GM18867 (cell line): ENCODE results near the gene ANKRD6.

ENCODE experiments used
- ATAC-seq: cut with Tn5 transposase; IDR thresholded peaks from one replicate; pipeline ENCODE4 v1.9.1; 2021; ENCODE audit warnings: mild to moderate bottlenecking, moderate library complexity; ENCODE audit not compliant: unreplicated experiment

The ANKRD6 gene

DNA sequence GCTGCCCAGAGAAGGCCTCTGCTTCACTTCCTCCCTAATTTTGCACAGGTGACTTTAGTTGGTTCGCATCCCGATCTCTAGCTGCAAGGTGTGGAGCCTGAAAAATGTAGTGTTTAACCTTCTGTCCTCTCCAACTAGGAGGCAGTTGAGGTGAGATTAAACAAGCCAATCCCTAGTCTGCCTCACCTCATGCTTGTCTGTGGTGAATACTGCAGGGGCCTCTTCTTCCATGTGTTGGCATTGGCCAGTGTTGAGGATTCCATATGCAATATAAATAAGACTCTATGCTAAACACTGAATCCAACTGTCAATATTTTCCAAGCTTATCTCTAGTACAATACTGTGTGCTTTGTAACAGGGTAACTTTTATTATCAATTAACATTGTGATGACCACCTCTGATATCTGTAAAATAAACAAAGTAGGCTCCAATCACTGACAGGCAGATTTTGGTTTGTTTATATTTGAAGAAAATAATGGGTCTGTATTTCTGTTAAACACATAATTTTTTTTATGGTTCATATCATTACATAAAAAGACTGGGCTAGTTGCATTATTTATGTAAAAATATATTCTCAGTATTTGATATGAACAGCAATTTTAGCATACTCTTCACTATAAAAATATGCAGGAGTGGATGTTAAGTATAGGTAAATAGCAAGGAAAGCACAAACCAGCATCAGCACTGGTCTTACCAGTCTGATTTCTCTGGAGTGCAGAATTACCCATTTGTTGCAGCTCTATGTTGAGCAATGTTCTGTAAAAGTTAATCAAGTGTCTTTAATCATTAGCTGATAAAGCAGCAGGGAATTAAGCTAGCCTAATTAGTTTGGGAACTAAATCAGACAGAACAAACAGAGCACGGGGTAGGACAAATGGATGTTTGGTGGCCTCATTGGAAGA, 74.0 kb downstream of the ANKRD6 start:
- no peak for ATAC-seq

DNA sequence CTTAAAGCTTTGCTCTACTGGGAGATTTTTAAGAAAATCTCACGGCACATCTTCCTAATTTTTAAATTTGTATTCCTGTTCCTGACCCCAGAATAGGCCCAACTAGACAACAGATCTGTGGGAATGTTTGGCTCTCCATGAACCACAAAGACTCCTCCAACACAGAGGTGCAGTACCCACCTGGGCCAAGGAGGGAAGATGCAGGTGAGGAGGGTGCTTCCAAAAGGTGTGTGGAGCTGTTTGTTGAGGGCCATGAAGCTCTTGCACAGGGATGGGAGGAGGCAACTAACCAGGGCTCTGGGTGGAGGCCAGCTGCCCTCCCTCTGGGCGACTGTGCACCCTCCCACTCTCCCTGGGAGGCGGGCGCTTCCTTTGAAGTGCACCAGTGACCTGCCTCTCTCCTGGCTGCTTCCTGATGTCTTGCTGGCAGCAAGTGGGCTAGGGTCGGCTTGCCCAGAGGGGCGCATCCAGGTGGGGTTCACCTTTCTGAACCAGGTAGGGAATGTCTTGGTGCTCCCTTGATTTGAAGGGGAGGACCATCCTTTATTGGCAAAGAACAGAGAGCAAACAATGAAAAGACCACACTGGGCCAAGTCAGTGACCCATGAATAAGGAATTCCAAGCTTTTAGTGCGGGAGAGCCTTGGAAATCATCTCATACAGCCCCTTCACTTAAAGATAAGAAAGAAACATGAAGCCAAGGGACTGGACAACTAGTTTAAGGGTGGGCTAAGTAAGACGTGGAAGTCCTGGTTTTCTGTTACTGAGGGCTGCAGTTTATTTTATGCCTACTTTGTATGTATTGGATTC, 76.0 kb downstream of the ANKRD6 start:
- ATAC-seq: no peak

DNA sequence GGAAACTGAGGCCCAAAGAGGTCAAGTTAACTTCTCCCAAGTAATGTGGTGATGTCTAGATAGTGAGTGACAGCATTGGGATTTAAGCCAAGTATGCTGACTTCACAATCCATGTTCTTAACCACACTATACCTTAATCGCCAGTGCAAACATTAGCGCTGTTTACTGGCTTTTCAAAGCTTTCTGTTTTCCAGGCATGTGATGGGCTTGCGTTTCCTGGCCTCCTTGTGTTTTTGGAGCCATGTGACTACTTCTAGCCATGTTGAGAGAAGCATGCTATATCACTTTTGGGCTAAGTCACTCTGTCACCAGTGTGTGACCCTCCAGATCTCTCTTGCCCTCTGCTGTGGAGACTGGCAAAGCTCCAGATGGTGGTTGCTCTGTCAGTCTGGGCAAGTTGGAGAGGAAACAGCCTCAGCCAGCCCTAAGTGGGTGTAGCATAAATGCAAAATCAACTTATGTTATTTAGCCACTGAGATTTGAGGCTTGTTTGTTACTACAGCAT, 76.9 kb downstream of the ANKRD6 start:
- no peak for ATAC-seq

GRCh38 chr6:89510393-89510792, 77.4 kb downstream of the ANKRD6 start:
- no peak for ATAC-seq

DNA sequence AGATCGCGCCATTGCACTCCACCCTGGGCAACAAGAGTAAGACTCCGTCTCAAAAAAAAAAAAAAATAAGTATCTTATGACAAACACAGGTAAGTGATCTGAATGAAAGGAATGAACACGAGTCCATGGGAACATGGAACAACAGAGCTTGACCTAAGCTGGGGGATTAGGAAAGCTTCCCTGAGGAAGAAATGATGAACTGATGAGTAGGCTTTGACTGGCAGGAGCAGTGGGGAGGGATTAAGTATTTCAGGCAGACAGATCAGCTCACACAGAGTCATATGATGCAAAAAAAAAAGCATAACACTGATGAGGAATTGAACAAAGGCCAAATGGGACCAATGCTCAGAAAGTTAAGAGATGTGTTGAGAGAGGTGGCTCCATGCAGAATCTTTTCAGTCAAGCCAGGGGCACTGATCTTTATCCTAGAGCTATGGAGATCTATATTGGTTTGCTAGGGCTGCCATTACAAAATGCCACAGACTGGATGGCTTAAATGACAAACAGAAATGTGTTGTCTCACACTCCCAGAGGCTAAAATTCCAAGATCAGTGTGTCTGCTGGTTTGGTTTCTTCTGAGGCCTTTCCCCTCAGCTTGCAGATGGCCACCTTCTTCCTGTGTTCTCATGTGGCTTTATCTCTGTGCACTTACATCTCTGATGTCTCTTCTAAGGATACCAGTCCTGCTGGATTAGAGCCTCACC, 85.6 kb downstream of the ANKRD6 start:
- no peak for ATAC-seq

DNA sequence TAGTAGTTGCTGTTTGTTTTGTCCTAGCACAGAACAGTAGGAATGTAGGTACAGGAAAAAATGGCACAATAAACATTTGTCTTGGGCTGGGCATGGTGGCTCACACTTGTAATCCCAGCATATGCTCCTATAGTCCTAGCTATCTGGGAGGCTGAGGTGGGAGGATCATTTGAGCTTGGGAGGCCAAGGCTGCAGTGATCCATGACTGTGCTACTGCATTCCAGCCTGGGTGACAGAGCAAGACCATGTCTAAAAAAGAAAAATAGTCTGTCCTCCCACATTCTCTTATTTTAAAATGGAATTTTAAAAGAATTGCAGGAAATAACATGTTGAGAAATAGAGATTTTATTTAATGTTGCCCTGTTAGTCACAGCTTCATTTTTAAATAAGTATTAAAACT, 87.8 kb downstream of the ANKRD6 start:
- no peak for ATAC-seq

GRCh38 chr6:89522778-89523177, 89.8 kb downstream of the ANKRD6 start:
- ATAC-seq: no peak

DNA sequence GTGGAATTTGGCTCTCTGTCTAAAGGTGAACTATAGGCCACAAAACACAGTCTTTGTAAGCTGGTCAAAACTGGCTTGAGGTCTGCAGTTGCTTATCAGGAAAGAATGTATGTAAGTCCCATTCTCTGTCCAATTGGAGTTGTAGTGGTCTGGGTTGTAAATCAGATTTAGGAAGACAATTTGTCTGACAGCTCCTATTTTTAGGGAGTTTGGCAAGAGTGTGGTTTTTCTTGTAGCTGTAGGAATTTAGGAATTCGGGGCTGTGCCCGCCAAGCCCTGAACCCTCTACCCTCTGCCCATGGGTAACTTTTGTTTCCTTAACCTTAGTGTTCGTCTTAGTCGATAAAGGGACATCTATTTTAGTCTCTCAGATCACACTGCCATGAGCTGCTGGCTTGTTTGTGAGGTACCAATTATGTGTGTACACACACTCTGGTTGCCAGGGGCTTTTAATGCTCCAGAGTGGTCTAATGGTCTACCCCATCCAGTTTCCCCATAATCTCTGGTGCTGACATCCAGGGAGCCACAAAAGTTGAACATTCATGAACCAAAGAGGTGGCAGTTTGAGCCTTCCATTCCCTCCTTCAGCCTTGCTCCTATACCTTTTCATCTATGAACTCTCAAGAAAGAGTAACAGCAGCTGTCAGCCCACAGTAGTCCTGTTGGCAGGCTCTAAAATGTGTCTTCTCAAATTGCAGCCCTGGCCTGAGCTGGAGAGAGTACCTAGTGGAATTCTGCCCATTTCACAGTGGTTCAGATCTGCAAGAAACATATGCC, 93.0 kb downstream of the ANKRD6 start:
- no peak for ATAC-seq

- ATAC-seq: no peak
These were observed 93.6 kb downstream of the ANKRD6 start for GRCh38 chr6:89526563-89526869.

DNA sequence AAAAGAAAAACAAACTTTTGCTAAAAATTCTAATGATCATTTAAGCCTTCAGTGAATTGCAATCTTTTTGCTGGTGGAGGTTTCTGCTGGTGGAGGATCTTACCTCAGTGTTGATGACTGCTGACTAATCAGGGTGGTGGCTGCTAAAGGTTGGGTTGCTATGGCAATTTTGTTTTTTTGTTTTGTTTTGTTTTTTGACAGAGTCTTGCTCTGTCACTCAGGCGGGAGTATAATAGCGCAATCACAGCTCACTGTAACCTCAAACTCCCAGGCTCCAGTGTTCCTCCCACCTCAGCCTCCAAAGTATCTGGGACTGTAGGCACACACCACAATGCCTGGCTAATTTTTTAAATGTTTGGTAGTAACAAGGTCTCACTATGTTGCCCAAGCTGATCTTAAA, 94.7 kb downstream of the ANKRD6 start:
- ATAC-seq: no peak

GRCh38 chr6:89528866-89529265, 95.9 kb downstream of the ANKRD6 start:
- ATAC-seq: no peak

GRCh38 chr6:89530982-89531381, 98.0 kb downstream of the ANKRD6 start:
- ATAC-seq: no peak

GRCh38 chr6:89536231-89536630, 103.3 kb downstream of the ANKRD6 start:
- no peak for ATAC-seq

GRCh38 chr6:89539779-89540178, 106.8 kb downstream of the ANKRD6 start:
- no peak for ATAC-seq

- ATAC-seq: no peak
These were observed 109.3 kb downstream of the ANKRD6 start for GRCh38 chr6:89542081-89542857.

DNA sequence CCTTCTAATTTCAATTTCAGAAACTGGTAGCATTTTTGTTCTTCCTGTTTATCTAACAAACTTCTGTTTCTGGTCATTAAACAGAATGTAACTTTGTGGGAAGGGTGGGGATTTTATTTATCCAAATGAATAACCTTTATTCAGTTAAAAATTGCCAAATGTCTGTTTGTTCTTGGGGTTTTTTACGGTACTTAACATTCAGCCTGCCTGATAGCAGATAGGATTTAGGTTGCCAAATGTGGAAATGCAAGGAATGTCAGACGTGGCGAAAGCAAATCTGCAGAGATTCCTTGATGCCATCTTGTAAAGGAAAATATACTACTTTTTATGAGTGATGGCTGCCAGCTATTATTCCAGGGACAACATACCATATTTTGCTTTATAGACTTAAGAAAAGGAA, 109.9 kb downstream of the ANKRD6 start:
- ATAC-seq: no peak

DNA sequence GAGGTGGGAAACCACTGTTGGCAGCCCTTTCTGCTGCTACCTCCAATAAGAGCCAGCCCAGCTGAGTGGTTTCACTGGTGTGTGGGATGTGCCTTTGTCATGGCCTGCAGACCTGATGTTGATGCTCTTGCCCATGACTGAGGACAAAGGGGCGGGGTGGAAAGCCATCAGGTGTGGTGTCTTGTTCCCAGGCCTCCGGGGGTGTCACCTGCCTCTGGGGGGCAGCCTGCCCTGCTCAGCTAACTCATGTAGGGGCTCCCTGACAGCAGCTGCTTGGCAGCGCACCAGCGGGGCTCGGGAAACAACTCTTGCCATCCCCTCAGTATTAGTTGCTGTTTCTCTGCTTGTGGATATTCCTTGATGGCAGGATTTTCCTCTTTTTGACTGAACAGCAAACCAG, 114.3 kb downstream of the ANKRD6 start:
- no peak for ATAC-seq

GRCh38 chr6:89553431-89553830, 120.5 kb downstream of the ANKRD6 start:
- no peak for ATAC-seq

- ATAC-seq: no peak
These were observed 121.2 kb downstream of the ANKRD6 start for GRCh38 chr6:89554106-89554505.

GRCh38 chr6:89555031-89555430, 122.1 kb downstream of the ANKRD6 start:
- no peak for ATAC-seq
